OCI-LY7 (cell line): ENCODE measurements around the gene MTUS2.

Experiments used
- EZH2phosphoT487 ChIP-seq: fragments of 200-600 bp; sonication (generic); IDR thresholded peaks from 2 replicates; pipeline ENCODE4 v1.6.1; 2018; ENCODE audit warnings: low read depth, borderline replicate concordance, mild to moderate bottlenecking, mixed run types, antibody characterized with exemption, low read length, moderate library complexity, mixed read lengths
- TF ChIP-seq, protein P1 (sequence below): fragments of 200-600 bp; sonication (generic); conservative IDR thresholded peaks from 2 replicates; pipeline ENCODE4 v1.5.1; 2014; ENCODE audit warnings: mild to moderate bottlenecking, antibody characterized with exemption, low read length, moderate library complexity, mixed read lengths

DNA sequence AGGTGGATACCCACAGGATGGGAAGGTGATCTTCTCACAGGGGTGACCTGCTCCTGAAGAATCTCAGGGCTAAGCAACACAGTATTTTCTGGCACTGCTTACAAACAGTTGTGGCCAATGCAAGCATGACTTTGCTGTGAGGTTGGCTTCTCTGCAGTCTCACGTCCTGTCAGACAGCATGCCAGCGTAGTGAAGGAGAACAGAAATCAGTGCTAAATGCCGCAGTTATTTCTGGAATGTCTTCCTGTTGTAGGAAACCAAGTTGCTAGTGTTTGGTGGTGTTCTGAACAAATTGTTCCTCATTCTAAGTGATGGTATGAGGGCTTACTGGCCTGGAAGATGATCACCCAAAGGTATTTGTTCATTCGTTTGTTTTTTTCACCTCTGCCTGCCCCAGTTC, 320.1 kb downstream of the MTUS2 start:
- TF ChIP-seq, protein P1, sequence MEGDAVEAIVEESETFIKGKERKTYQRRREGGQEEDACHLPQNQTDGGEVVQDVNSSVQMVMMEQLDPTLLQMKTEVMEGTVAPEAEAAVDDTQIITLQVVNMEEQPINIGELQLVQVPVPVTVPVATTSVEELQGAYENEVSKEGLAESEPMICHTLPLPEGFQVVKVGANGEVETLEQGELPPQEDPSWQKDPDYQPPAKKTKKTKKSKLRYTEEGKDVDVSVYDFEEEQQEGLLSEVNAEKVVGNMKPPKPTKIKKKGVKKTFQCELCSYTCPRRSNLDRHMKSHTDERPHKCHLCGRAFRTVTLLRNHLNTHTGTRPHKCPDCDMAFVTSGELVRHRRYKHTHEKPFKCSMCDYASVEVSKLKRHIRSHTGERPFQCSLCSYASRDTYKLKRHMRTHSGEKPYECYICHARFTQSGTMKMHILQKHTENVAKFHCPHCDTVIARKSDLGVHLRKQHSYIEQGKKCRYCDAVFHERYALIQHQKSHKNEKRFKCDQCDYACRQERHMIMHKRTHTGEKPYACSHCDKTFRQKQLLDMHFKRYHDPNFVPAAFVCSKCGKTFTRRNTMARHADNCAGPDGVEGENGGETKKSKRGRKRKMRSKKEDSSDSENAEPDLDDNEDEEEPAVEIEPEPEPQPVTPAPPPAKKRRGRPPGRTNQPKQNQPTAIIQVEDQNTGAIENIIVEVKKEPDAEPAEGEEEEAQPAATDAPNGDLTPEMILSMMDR, result no peak
- no peak for TF ChIP-seq EZH2phosphoT487
